Suprapubic skin (tissue), 4 donors: ENCODE data around the gene SLC10A3. TPM values are rescaled to one million over a fixed set of nuclear protein-coding genes. Genes with fewer than 3 reads are reported as not detected.

Experiments
- DNase-seq, 2 donors: peaks; one replicate each; pipeline ENCODE4 v3.0.0-alpha.2; 2019; ENCODE audit warnings: low spot score in 2 of 2
- H3K27ac ChIP-seq: fragments of 200-600 bp; sonication (generic); one replicate; pipeline ENCODE4 v1.5.1; 2019
- H3K27me3 ChIP-seq: fragments of 200-600 bp; sonication (generic); one replicate; pipeline ENCODE4 v1.5.1; 2019
- H3K36me3 ChIP-seq: fragments of 200-600 bp; sonication (generic); one replicate; pipeline ENCODE4 v1.5.1; 2019
- H3K4me1 ChIP-seq: fragments of 200-600 bp; sonication (generic); one replicate; pipeline ENCODE4 v1.5.1; 2019
- H3K4me3 ChIP-seq: fragments of 200-600 bp; sonication (generic); one replicate; pipeline ENCODE4 v1.5.1; 2019; ENCODE audit warnings: mild to moderate bottlenecking
- H3K9me3 ChIP-seq: fragments of 200-600 bp; sonication (generic); one replicate; pipeline ENCODE4 v1.5.1; 2019
- CTCF ChIP-seq, 2 donors: fragments of 200-600 bp in 1 of 2; fragments of 450-650 bp in 1 of 2; sonication (generic) in 1 of 2; IDR thresholded peaks; one replicate each; pipeline ENCODE4 v1.5.1; 2016 to 2019; ENCODE audit warnings: antibody characterized with exemption in 2 of 2, mild to moderate bottlenecking in 1 of 2, moderate library complexity in 1 of 2
- EP300 ChIP-seq: sonication (generic); formaldehyde crosslinking; IDR thresholded peaks from one replicate; pipeline ENCODE4 v1.6.1; 2017; ENCODE audit warnings: antibody characterized with exemption
- POLR2A ChIP-seq, 2 donors: fragments of 450-650 bp; IDR thresholded peaks; one replicate each; pipeline ENCODE4 v1.6.1; 2017; ENCODE audit warnings: antibody characterized with exemption in 2 of 2, mild to moderate bottlenecking in 2 of 2, moderate library complexity in 2 of 2
- POLR2AphosphoS5 ChIP-seq, 3 donors: sonication (generic); formaldehyde crosslinking; IDR thresholded peaks; one replicate each; pipeline ENCODE4 v1.6.1; 2017; ENCODE audit warnings: antibody characterized with exemption in 3 of 3
- WGBS: methylation state at CpG from one replicate; pipeline ENCODE4 v1.1.5; 2018; 5-methylcytosine and 5-hydroxymethylcytosine counted together
- total RNA-seq, 4 donors: library from RNA; depleted of rRNA; stranded (reverse); fragments of >200 nt; gene quantifications; one replicate each; pipeline ENCODE4 v1.1.0, GENCODE V29; 2016

SLC10A3 gene
- total RNA-seq, 4 donors from 2014 or later, result 16.5 to 45.0 (median 38.8) TPM

GRCh38 chrX:154452823-154453222 lies 37.6 kb downstream of the SLC10A3 start:
- WGBS, result 86% methylated on average over 9 of the region's 9 CpGs
- Histone ChIP-seq H3K9me3 (no peaks in the 10 kb centered on the region), H3K27me3 (no peaks in the 10 kb centered on the region)

GRCh38 chrX:154450312-154450711 lies 40.1 kb downstream of the SLC10A3 start:
- no peak for TF ChIP-seq POLR2A (IDR thresholded peaks at IDR 0.05)
- no peak for TF ChIP-seq POLR2AphosphoS5 (IDR thresholded peaks at IDR 0.05)
- TF ChIP-seq EP300, result no peak
- no peak for TF ChIP-seq CTCF (IDR thresholded peaks at IDR 0.05)
- Histone ChIP-seq H3K9me3 (no peaks in the 10 kb centered on the region), H3K27me3 (no peaks in the 10 kb centered on the region), H3K36me3 (peaks cover 23% of the 10 kb centered on the region), H3K27ac (no peak overlapping the region), H3K4me1 (peaks cover 4% of the 10 kb centered on the region), H3K4me3 (no peak overlapping the region)
- no peak for DNase-seq
- WGBS, result 94% methylated on average over 15 of the region's 17 CpGs

More at GRCh38 chrX:154452823-154453222, 37.6 kb downstream of the SLC10A3 start:
- H3K36me3 ChIP-seq, result peaks cover 23% of the 10 kb centered on the region
- no peak overlapping the region for H3K4me3 ChIP-seq
- no peaks in the 10 kb centered on the region for H3K4me1 ChIP-seq
- H3K27ac ChIP-seq, result no peak overlapping the region
- no peak for DNase-seq
- TF ChIP-seq CTCF (IDR thresholded peaks at IDR 0.05) (no peak), EP300 (no peak), POLR2AphosphoS5 (IDR thresholded peaks at IDR 0.05) (no peak), POLR2A (IDR thresholded peaks at IDR 0.05) (no peak)

- Histone ChIP-seq H3K4me3 (no peak overlapping the region), H3K4me1 (peaks cover 10% of the 10 kb centered on the region), H3K36me3 (peaks cover 23% of the 10 kb centered on the region), H3K27me3 (no peaks in the 10 kb centered on the region), H3K9me3 (no peaks in the 10 kb centered on the region), H3K27ac (no peak overlapping the region)
- WGBS, result 89% methylated on average over 5 of the region's 18 CpGs
- no peak for TF ChIP-seq EP300
- TF ChIP-seq POLR2A (IDR thresholded peaks at IDR 0.05), result no peak
- TF ChIP-seq CTCF (IDR thresholded peaks at IDR 0.05), result no peak
- no peak for TF ChIP-seq POLR2AphosphoS5 (IDR thresholded peaks at IDR 0.05)
- no peak for DNase-seq
Observed at GRCh38 chrX:154449618-154450017, 40.8 kb downstream of the SLC10A3 start.

- WGBS, result 92% methylated on average over 14 of the region's 14 CpGs
Observed at GRCh38 chrX:154448484-154448883, 41.9 kb downstream of the SLC10A3 start.

GRCh38 chrX:154446430-154446829 lies 44.0 kb downstream of the SLC10A3 start:
- no peak overlapping the region for H3K27ac ChIP-seq
- WGBS, result 90% methylated on average over 12 of the region's 12 CpGs
- no peak for DNase-seq
- H3K9me3 ChIP-seq, result no peaks in the 10 kb centered on the region
- no peak overlapping the region for H3K4me3 ChIP-seq
- no peaks in the 10 kb centered on the region for H3K27me3 ChIP-seq
- peaks cover 36% of the 10 kb centered on the region for H3K36me3 ChIP-seq
- no peak for TF ChIP-seq CTCF (IDR thresholded peaks at IDR 0.05)
- peaks cover 22% of the 10 kb centered on the region for H3K4me1 ChIP-seq

More at GRCh38 chrX:154448484-154448883, 41.9 kb downstream of the SLC10A3 start:
- TF ChIP-seq POLR2AphosphoS5 (IDR thresholded peaks at IDR 0.05) (no peak), POLR2A (IDR thresholded peaks at IDR 0.05) (no peak), CTCF (IDR thresholded peaks at IDR 0.05) (no peak), EP300 (no peak)
- Histone ChIP-seq H3K27ac (no peak overlapping the region), H3K4me1 (peaks cover 19% of the 10 kb centered on the region), H3K9me3 (no peaks in the 10 kb centered on the region), H3K4me3 (no peak overlapping the region), H3K36me3 (peaks cover 23% of the 10 kb centered on the region), H3K27me3 (no peaks in the 10 kb centered on the region)
- no peak for DNase-seq
